Measurements from ENCODE around the gene KHDC1.

GRCh38 chr6:73302339-73302738 lies 39.3 kb upstream of the KHDC1 start:
- TF ChIP-seq, protein P1, sequence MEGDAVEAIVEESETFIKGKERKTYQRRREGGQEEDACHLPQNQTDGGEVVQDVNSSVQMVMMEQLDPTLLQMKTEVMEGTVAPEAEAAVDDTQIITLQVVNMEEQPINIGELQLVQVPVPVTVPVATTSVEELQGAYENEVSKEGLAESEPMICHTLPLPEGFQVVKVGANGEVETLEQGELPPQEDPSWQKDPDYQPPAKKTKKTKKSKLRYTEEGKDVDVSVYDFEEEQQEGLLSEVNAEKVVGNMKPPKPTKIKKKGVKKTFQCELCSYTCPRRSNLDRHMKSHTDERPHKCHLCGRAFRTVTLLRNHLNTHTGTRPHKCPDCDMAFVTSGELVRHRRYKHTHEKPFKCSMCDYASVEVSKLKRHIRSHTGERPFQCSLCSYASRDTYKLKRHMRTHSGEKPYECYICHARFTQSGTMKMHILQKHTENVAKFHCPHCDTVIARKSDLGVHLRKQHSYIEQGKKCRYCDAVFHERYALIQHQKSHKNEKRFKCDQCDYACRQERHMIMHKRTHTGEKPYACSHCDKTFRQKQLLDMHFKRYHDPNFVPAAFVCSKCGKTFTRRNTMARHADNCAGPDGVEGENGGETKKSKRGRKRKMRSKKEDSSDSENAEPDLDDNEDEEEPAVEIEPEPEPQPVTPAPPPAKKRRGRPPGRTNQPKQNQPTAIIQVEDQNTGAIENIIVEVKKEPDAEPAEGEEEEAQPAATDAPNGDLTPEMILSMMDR (IDR thresholded peaks at IDR 0.05), result no peak
- TF ChIP-seq POLR2A (IDR thresholded peaks at IDR 0.05), result no peak

Measured in esophagus squamous epithelium (tissue), 4 donors.